Measurements from ENCODE around the gene CADM1. TPM values are rescaled to one million over a fixed set of nuclear protein-coding genes. Genes with fewer than 3 reads are reported as not detected.

Gene CADM1
- total RNA-seq, 1 donor from 2014 or later = 150 TPM

GRCh38 chr11:115548878-115549528 is 44.8 kb upstream of the CADM1 start:
- H3K27ac Mint-ChIP-seq = no peak overlapping the region
- H3K4me3 Mint-ChIP-seq = peak overlapping the region; percentile 36
- H3K9me3 Mint-ChIP-seq = no peaks in the 10 kb centered on the region
- H3K4me1 Mint-ChIP-seq (ENCODE audit: unreplicated experiment) = peaks cover 14% of the 10 kb centered on the region
- H3K27me3 Mint-ChIP-seq = no peaks in the 10 kb centered on the region
- no peak for DNase-seq (ENCODE audit: extremely low spot score, unreplicated experiment)
- no peak for TF ChIP-seq CTCF (conservative IDR thresholded peaks at IDR 0.05)
- no peaks in the 10 kb centered on the region for H3K36me3 Mint-ChIP-seq

GRCh38 chr11:115545581-115546210 is 41.5 kb upstream of the CADM1 start:
- H3K27ac Mint-ChIP-seq = no peak overlapping the region
- DNase-seq (ENCODE audit: extremely low spot score, unreplicated experiment) = no peak
- no peaks in the 10 kb centered on the region for H3K36me3 Mint-ChIP-seq
- TF ChIP-seq CTCF (conservative IDR thresholded peaks at IDR 0.05) = no peak
- H3K9me3 Mint-ChIP-seq = no peaks in the 10 kb centered on the region
- H3K4me3 Mint-ChIP-seq = no peak overlapping the region
- H3K27me3 Mint-ChIP-seq = peaks cover 5% of the 10 kb centered on the region
- peaks cover 14% of the 10 kb centered on the region for H3K4me1 Mint-ChIP-seq (ENCODE audit: unreplicated experiment)

GRCh38 chr11:115544422-115544948 is 40.3 kb upstream of the CADM1 start:
- Mint-ChIP-seq H3K4me1 (ENCODE audit: unreplicated experiment) (peaks cover 9% of the 10 kb centered on the region), H3K27ac (no peak overlapping the region), H3K36me3 (no peaks in the 10 kb centered on the region), H3K27me3 (peaks cover 5% of the 10 kb centered on the region), H3K4me3 (no peak overlapping the region), H3K9me3 (no peaks in the 10 kb centered on the region)
- no peak for TF ChIP-seq CTCF (conservative IDR thresholded peaks at IDR 0.05)
- no peak for DNase-seq (ENCODE audit: extremely low spot score, unreplicated experiment)

- Mint-ChIP-seq H3K27me3 (peaks cover 5% of the 10 kb centered on the region), H3K9me3 (no peaks in the 10 kb centered on the region), H3K4me1 (ENCODE audit: unreplicated experiment) (no peaks in the 10 kb centered on the region), H3K4me3 (no peak overlapping the region), H3K36me3 (no peaks in the 10 kb centered on the region), H3K27ac (no peak overlapping the region)
- no peak for DNase-seq (ENCODE audit: extremely low spot score, unreplicated experiment)
- TF ChIP-seq CTCF (conservative IDR thresholded peaks at IDR 0.05) = no peak
Observed at GRCh38 chr11:115541518-115541917, 37.3 kb upstream of the CADM1 start.

- Mint-ChIP-seq H3K9me3 (no peaks in the 10 kb centered on the region), H3K4me1 (ENCODE audit: unreplicated experiment) (peaks cover 9% of the 10 kb centered on the region), H3K27ac (no peak overlapping the region), H3K27me3 (peaks cover 18% of the 10 kb centered on the region), H3K4me3 (no peak overlapping the region), H3K36me3 (no peaks in the 10 kb centered on the region)
- DNase-seq (ENCODE audit: extremely low spot score, unreplicated experiment) = no peak
- TF ChIP-seq CTCF (conservative IDR thresholded peaks at IDR 0.05) = no peak
Observed at GRCh38 chr11:115539844-115540243, 35.6 kb upstream of the CADM1 start.
